GDM1 (cell line): ENCODE measurements around the gene CCDC51.

Experiments
- DNase-seq: peaks from one replicate; lab custom pipeline; 2025; lab: John Stamatoyannopoulos, UW

The CCDC51 gene

DNA sequence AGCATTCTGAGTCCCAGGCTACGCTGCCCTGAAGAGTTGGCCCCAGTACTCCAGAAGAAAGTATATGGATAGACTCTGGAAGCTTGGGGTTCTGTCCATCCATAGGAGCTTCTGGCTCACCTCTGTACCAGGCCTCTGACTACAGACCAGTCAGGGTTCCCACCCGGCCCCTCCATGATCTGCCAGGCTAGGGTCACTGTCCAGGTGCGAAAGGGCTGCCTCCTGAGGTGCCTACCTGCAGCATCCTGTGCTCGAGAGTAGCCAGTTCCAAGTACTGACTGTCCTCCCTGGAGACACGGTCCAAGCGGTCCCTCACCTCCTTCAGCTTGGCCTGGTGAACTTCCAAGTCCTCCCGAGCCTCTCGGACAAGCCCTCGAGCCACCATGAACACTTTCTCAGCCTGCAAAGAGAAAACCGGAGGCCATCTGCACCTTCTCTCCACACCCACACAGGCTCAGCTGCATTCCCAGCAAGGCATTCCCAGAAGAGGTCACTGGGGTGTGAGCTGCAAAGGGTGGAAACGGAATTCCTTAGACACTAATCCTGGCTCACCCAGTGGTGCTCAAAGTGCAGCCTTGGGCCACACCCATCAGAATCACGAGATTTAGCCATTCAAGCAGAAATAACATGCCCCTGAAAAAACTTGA lies 6.3 kb downstream of the CCDC51 start:
- DNase-seq: no peak

DNA sequence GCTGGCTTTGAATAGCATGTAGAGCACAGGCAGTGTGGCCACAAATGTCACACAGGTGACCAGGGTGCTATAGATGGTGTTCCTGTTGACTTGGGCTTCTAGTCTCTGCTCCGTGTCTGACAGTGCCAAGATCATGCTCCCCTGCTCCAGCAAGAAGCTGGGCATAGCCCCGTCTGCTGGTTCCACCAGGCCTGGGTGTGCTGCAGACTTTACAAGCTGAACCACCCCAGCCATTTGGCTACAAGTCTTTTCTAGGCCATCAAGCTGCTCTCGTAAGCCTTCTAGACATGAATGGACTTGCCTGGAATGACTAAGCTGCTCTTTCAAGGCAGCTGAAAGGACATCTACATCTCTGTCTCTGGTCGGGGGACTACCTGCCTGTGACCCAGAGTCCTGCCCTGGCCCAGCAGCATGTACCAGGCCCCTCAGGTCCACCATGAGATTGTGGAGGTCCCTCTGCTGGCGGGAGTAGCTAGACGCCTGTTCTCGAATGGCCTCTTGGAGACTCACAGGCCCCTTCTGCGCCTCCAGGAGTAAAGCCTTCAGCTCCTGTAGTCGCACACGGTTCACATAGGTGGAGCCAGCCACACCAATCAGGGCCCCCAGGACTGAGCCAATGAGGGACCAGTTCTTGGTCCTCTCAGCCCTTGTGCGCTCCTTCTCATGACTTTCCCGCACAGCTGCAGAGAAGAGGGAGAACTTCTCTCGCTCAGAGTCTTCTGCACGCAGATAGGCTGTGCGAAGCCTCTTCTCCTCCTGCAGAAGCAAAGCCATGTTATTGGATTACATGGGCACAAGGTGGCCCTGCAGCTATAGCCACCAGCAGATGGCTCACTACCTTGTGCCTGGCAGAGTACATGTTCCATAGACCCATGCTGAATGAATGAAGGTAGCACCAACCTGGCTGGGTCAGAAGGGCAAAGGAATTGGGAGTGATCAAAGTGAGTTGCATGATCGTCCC lies 7.2 kb downstream of the CCDC51 start:
- no peak for DNase-seq

DNA sequence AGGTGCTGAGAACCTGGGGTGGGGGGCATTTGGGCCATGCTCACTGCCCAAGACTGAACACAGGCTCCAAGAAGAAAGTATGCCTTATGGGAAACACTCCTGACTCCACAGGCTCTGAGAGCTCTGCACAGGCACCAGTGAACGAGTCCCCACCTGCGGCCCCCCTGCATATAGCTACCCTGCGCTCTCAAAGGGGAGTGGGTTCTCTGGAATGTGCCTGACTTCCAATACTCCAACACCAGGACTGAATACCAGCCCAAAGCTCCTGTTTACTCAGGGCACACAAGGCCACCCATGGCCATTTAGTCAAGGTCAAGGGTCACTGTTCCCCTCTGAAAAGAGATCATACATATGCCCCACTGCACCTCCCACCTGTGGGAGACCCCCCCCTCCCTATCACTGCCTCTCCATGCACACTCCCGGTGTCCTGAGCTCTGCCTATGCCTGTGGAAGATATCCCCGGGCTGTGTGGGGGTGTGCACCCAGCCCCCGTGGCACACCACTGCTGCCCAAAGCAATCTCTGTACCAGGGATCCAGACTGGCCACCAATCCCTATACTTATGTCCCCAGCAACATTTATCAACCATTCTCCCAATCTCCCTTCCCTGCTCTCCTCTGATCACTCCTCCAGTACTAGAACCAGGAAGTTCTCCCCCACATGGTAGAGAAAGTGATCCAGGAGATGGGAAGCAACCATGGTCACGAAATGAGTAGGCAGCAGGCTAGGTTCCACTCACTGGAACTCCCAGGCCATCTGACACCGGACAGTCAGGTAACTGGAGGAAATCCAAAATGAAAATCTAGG lies 8.5 kb downstream of the CCDC51 start:
- no peak for DNase-seq

DNA sequence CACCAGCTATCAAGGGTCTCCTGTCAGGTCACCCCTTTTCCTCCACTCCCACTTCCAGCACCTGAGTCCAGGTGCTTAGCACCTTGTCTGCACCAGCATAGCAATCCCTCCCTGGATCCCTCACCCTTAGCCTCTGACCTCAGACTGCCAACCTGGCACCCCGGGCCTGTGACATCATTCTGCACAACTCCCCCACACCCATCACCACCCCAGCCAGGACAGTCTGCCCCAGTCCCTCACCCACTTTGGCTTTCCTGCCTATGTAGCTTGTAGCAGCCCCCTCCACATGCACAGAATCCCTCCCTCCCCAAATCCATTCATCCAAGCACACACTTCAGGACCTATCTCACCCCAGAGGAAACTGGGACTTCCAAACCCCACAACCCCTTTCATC lies 9.2 kb downstream of the CCDC51 start:
- no peak for DNase-seq

DNA sequence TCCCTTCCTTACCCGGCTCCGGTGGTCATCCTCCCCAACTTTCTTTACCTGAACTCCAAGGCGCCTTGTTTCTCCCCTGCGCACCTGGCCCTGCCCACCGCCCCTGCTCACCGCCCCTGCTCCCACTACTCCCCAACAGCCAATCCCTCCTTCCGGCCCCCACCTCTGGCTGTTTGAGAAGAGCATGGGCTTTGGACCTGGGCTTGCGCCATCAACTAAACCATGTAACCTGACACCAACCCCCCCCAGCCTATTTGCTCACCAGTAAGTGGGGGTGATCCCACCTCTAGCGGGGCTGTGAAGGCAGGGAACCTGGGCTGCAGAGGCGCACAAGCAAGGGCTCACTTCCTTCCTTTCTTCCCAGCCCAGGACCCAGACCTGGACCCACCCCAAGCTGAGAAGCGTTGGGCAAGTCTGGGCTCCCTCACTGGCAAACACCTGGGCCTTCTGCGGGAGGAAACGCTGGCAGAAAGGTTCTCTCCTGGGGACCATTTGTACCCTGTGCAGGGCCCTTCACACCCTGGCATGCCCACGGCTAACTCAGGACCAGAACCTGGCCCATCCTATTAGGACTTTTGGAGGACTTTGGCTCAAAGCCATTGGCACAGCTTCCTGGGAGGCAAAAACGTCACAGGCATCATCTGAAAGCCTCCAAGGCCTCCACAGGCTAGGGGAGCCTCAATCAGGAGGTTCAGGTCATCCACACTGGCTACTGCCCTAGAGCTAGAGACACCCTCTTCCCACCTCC lies 9.8 kb downstream of the CCDC51 start, which contains the start of gene PLXNB1:
Gene PLXNB1, minus strand, starts transcription at position 127 of the 748 bp plus-strand sequence. CDS start 5,475 bp downstream, outside the sequence.
- DNase-seq: no peak

DNA sequence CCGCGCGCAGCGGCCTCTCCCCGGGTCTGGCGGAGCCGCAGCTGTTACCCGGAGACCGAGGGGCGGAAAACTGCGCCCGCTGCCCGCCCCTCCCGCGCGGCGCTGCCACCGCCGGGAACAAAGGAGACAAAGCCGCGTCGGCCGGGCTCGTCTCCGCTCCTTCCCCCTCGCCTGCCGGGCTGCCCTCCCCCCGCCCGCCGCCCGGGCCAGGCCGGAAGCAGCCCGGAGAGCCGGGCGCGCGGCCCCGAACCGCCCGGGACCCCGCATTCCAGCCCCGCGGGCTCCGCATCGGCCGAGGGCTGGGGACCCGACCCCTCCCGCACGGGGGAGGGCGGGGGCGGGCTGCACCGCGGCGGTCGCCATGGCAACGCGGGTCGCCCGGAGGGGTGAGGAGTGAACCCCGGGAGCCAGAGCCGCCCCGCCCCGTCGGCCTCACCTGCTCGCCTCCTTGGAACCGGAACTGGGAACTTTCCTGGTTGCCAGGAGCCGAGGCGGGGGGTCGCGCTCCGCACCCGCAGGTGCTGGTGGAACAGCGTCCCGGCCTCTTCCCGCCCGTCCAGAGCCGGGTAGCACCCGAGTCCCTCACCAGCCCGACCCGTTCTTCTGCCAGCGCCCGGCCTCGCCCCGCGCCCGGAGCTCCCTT lies 10.5 kb downstream of the CCDC51 start:
- DNase-seq: no peak

DNA sequence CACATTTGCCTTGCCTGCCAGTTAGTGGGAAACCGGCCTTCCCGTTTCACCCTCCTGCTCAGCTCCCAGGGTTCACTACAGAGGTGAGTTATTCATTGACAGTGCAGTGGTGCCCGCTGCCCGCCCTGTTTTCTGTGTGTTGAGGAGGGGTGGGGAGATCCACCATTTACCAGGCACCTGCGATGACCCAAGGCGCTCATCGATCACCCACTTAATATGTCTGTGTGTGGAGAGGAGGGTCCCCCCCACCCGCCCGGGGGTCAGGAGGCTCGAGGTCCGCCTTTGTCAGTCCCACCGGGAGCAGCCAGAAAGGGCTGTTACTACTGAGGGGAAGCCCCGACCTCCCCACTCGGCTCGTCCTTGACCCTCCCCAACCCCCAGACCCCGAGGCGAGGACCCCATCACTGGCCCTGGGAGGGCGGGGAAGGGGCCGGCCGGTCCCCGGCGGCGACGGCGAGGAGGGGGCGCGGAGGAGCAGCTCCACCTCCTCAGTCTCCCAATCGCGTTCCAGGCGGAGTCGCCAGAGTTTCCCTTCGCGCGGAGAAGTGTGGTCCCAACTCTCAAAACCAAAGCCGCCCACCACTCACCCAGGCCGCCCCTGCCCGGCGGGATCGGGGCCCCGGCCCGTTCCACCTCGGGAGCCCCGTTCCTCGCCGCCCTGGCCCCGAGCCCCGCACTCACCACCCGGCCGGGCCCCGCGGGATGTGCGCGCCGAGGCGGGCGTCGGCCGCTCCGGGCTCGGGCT lies 11.2 kb downstream of the CCDC51 start:
- no peak for DNase-seq

DNA sequence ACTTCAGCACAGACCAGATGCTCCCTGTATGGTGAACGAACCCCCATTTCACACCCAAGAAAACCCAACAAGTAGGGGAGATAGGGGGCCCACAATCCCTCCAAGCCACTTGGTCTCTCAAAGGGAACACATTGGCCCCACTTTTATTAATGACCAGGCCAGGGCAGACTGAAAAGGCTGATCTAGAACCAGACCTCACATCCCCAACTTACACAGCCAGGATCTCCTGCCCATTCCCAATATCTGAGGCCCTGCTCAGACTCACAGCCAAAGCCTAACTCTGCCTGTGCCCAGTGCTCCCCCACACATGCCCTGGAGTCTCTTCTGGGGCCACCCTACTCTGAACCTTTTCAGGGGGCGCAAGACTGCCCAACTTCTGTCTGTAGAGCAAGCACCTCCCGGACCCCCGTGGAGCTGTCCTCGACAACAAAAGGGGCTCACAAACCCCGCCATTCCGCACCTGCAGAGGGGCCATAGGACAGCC lies 11.8 kb downstream of the CCDC51 start:
- DNase-seq: no peak

DNA sequence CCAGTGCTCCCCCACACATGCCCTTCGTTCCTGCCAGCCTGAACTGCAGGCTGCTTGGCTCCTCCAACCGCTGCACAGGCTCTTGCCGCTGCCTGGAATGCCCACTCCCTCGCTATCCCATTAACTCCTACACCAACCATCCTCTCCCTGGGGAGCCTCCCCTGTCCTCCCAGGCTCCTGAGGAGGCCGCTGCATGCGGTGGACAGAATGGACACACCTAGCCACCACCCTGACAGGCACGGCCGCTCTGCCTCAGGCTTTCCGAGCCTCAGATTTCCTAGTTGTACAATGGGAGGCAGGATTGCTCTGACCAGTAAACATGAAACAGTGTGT lies 12.3 kb downstream of the CCDC51 start:
- no peak for DNase-seq

DNA sequence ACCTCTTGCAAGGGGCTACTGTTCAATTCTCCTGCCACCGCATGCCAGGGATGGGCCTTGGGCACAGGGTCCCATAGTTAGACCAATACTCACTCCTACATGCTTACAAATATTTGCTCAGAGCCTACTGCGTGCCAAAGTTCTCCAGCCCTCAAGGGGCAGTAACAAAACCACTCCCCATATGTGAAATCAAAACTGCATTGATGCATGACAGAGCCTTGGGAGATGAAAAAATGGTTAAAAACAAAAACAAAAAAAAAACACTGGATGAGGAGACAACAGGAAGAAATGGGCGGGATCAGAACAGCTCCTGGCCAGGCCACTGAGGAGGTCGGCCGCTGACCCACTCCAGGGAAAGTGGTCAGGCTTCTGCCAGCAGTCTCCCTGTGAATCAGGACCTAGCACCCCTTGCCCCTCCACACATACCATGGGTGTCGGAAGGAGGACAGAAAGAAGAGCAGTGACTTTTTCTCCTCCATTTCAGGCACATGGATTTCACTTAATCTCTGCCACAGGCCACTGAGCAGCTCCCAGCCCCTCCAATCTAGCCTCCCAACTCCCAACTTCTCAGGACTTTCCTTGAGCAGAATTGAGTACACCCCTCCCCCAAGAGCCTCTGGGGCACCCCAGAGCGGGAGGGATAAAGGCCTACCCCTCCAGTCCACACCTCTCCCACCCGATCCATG lies 12.8 kb downstream of the CCDC51 start:
- DNase-seq: no peak

DNA sequence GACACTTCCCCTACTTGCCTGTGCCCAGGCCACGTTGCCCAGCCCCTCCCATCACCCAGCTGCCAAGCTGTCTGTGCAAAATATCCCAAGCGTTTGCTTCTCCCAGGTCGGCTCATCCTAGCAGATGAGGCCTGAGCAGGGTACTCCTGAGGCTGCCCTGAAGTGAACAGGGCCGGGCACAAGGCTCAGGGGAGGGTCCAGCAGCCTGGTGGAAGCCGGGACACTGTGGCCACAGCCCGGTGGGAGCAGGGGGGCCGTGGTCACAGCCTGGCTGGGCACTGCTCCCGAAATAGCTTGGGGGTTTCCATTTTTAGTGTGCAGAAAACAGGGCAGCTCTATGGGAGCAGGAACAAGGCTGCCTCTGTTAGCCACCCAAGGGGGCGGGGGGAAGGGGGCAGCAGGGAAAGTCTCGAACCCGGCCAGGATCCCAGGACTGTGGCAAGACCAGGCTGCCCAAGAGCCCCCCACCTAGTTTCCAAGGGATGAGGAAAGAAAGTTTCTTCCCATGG lies 13.5 kb downstream of the CCDC51 start:
- DNase-seq: no peak

DNA sequence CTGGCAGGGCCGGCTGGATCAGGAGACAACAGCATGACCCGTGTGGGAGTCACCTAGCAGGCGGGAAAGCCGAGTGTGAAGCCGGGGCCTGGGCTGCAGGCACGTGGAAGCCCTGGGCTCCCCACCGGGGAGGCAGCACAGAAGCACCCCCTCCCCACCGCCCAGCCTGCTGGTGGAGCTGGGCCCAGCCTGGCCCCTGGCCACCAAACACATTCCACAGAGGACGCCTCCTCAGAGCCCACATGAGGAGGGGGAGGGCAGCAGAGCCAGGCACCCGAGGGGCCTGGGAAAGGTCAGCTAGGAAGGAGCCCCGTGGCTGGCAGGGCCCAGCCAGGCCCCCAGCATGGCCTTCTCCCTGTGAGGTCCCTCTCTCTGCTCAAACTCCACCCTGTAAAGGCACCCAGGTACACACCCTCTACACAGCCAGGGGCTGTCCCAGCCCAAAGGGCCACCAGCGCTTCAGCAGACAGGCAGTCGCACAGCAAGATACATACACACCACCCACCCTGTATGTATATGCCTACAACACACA lies 14.6 kb downstream of the CCDC51 start:
- DNase-seq: no peak

DNA sequence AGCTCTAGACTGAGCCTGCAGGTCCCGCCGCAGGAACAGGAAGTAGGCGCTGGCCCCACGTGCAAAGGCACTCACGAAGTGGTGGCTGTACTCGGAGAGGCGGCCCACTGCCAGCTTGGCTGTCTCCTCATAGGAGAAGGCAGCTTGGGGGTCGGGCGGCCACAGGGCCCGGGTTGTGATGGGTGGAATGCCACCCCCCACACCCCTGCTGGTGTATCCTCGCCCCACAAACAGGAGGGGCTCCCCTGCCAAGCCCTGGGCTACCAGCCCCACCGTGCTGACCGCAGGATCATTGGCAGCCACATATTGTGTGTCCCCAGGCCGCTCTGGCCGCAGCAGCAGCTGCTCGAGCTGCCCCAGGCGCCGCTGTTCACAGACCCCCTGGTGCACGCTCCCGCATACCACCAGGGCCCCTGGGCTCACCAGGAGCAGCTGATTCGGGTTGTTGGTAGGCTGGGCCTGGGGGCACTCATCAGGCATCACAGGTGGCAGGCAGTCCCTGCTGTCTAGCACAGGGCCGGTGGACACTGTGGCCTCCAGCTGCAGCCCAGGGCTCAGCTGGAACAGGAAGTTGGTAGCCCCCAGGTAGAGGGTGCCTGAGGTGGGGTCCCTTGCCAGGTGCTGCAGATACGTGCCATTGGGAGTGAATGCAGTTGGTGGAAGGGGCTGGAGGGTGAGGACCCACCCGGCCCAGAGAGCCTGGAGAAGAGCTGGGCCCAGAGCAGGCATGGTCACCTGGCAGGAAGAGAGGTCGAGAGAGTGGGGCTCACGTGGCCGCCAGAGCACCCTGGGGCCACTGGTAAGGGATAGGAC lies 15.8 kb downstream of the CCDC51 start:
- DNase-seq: no peak

DNA sequence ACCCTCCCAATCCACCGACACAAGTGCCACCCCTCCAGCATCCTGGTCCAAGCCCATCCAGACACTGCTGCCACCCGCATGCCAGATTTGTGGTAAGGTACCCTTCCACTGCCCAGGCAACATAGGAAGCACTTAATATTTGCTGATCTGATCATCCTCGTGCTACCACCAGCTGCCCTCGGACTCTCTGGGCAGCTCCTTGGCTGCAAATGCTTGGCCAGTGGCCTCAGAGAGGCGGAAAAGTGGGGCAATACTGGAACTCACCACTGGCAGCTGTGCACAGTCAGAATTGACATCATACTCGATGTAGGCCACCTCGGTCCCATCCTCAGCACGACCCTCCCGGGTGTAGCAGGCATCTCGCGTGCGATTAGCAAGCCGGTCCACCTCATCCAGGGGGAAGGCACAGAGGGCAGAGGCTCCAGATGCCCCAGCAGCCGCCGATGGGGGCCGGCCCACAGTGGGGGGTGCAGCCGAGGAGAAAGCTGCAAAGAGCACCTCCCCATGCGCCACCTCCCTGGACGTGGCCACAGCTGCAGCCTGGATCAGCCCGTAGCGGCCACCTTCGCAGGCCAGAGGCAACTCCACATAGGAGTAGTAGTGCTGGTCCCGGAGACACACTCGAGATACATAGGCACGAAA lies 16.6 kb downstream of the CCDC51 start:
- DNase-seq: no peak

DNA sequence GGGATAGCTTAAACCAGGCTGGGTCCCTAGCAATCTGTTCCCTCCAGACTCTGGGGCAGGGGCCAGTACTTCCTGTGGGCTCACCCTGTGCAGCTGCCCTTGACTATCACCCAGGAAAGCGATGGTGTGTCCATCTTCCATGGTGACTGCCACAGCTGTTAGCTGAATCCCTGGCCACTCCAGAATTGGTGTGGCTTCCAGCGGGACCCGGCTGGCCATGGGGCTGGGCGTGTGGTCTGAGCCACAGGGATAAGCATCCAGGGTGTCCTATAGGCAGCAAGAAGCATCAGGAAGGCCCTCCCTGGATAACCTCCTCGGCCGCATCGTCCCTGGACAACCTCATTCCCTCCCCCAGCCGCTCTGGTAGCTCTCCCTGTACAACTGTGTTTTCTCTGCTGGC lies 17.2 kb downstream of the CCDC51 start:
- DNase-seq: no peak

DNA sequence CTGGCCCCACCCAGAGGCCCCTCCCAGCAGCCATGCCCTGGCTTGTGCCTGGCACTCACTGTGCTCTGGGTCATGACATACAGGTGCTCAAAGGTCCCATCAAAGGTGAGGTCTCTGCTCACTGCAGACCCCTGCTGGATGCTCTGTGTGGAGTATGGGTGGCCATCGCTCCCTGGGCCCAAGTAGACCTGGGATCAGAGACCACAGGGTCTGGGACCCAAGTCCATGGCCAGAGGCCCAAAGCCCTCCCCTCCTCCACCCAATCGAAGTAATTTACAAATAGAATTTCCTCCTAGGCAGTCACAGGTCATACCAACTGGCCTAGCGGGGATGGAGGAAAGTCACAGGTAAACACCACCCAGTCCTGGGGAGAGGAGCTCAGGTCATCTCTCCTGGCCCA lies 17.6 kb downstream of the CCDC51 start:
- no peak for DNase-seq

DNA sequence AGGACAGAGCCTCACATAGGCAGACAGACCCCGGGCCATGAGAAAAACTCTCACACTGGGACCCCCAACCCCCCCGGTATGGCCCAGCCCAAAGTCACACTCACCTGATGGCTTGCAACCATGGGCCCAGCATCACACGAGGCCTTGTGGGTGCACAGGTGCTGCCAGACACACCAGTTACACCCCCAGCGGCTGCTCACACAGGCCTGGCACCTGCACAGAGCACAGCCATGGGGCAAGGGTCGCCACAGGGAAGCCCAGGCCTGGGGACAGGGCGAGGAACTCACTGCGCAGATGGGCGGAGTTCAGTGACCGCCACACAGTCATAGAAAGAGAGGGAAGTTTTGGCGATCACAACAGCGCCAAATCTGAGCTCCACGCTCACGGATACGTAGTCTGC lies 19.4 kb downstream of the CCDC51 start:
- DNase-seq: no peak

DNA sequence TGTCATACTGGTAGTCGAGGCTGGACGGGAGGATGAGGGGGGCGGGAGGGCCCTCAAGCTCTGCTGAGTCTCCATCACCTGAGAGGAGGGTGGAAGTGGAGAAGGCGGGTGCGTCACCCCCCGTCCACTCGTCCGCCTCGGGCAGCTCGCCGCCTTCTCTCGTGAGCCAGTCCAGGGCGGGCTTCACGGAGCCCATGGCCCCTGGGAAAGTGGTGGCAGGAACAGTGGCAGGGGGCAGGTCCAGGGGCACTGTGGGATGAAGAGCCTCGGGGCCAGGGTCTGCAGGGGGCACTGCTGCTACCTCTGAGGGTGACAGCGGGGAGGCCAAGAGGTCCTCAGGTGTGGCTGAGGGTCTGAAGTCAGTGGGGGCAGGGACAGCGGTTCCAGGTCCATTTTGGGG lies 20.3 kb downstream of the CCDC51 start:
- DNase-seq: no peak
